DND-41 (cell line): Measurements from ENCODE around the gene PI4KA.

Experiments used
- CTCF ChIP-seq: IDR thresholded peaks from 2 replicates; pipeline ENCODE4 v1.5.1; 2012; ENCODE audit warnings: borderline replicate concordance, low read length, moderate library complexity, mild to moderate bottlenecking; ENCODE audit not compliant: poor library complexity, severe bottlenecking; ENCODE audit errors: extremely low read depth
- EZH2 ChIP-seq: IDR thresholded peaks from 3 replicates; pipeline ENCODE4 v1.6.1; 2012; ENCODE audit warnings: borderline replicate concordance, low read depth, mild to moderate bottlenecking, moderate library complexity, low read length, inconsistent platforms; ENCODE audit not compliant: severe bottlenecking

- TF ChIP-seq CTCF (no peak), EZH2 (no peak)
Observed at GRCh38 chr22:20799449-20799848, 59.2 kb downstream of the PI4KA start.
